Ureter (tissue), 1 donor: ENCODE results near the gene CNTNAP5. TPM values are rescaled to one million over a fixed set of nuclear protein-coding genes. Genes with fewer than 3 reads are reported as not detected.

Experiments used
- DNase-seq: peaks from one replicate; pipeline ENCODE4 v3.0.0-alpha.2; 2020; ENCODE audit warnings: low spot score
- total RNA-seq: library from RNA; stranded (reverse); gene quantifications from one replicate; pipeline ENCODE4 v1.2.4, GENCODE V29; 2023
- donor health status: DM: yes; HTN: yes; CAD: no.

Gene CNTNAP5
- total RNA-seq, 1 donor from 2014 or later, result 1.5 TPM

DNA sequence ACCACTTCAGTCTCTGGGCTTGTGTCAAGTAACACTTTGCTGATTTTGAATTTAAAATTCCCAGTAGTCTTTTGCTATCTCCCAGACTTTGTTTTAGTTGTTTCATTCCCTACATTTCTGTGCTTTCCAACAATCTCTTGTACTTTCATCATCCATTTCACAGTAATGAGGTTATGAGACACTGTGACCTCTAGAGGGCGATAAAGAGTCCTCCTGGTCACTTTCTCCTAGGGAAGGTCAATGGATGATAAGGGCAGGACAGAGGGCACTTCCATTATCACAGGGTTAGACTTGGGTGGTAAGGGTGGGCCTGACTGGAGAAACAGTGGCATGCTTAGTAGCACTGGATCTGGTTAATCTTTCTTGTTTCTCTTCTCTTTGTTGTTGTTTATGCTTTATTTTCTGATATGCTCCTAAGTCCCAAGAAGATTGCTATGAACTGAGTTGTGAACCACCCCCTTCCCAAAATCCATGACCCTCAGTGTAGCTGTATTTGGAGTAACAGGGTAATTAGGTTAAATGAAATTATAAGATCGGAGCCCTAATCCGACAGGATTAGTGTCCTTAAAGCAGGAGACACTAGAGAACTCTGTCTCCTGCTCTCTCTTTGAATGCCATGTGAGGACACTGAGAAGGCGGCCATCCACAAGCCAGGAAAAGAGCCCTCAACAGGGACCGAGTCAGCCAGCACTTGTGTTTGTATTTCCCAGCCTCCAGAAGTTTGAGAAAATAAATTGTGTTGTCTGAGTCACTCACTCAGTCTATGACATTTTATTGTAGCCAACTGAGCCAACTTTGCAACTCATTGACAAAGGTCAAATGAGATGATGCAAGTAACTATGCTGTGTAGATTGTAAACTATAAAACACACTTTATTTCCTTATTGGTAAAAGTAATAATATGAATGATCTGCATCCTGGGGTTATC is 779.2 kb downstream of the CNTNAP5 start:
- no peak for DNase-seq

DNA sequence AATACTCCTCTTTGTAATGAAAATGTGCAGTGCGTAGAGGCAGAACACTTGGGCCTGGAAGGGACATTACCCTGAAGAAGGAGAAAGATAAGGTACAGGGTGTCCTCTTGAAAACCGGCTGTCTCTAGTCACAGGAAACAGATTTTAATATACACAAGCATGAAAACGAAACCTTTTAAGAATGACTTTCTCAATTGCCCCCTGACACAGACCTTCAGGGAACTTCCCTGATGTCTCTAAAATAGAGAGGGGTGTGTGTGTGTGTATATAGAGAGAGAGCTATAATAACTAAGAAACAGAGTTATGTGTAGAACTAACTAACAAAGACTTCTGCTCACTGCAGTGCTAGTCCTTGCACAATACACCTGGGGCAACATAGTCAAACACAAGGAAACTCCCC is 780.0 kb downstream of the CNTNAP5 start:
- no peak for DNase-seq

DNA sequence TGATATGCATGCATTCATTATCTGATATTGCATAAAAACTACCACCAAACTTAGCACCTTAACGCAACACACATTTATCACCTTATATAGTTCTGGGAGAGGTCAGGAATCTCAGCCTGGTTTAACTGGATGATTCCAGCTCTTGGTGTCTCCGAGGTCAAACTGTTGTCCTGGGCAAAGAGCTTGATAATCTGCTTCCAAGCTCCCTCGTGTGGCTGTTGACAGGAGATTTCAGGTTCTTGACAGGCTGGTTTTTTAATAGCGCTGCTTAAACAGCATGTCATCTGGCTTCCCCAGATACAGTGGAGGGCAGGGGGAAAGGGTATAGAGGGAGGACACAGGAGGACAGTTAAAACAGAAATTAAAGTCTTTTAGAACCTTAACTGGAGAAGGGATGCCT is 785.0 kb downstream of the CNTNAP5 start:
- DNase-seq, result no peak

DNA sequence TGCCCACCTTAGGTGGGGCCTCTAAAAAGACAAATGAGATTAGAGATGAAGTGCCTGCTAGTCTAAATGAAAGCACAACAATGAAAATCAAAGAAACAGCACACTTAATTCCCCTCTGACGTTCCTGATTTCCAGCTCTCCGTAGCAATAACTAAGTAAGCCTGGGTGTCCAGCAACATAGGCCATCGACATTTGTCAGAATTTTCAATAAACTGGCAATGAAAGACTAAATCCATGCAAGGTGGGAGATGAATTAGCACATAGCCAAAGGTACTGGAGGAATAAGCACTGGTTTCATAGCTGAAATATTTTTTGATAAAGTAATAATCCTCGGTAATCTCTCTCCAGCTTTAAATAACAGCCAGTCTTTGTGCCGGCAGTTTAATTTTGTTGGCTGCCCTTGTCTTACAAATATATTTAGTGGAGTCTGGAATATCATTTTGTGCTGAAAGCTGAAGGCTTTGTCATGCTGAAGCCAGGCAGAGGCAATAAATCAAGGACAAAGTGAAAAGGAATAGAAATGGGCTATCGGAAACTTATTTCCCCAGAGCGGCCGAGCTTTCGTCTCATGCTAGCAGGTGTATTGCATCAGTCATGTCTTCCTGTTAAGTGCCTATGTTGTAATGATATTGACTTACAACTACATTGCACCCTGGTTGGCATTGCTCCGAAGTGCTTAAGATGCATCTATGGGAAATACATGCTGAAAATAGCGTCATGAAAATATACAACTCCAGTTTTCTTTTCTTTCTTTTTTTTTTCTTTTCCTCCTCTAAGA is 790.1 kb downstream of the CNTNAP5 start:
- no peak for DNase-seq

DNA sequence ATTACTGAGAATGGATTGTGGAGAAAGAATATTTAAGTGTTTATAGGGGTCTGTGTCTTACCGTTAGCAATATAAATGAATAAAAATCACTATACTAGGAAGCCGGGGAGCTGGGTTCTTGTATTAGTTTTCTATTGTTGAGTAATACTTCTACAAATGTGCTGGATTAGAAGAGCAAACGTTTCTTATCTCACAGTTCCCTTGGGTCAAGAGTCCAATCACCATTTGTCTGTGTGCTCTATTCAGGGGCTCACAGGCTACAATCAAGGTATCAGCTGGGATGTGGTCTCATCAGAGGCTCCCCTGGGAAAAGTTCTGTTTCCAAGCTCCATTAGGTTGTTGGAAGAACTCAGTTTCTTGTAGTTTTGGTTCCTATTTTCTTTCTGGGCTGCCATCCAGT is 790.9 kb downstream of the CNTNAP5 start:
- no peak for DNase-seq

DNA sequence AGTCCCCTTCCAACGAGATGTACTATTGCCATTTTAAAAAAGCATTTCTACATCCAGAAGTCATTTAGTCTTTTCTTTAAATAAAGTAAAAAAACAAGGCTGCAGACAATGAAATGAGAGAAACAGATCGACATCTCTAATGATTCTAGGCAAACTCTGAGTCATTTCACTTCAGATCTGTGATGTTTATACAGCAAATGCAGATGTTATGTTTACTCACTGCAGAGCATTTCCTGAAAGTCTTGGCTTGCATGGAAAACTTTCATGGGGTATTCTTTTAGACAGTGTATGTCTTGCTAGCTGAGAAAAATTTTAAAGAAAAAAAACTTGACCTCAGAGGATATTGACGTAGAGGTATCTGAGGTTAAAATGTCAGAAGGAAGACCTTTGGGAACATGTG is 797.4 kb downstream of the CNTNAP5 start:
- no peak for DNase-seq

DNA sequence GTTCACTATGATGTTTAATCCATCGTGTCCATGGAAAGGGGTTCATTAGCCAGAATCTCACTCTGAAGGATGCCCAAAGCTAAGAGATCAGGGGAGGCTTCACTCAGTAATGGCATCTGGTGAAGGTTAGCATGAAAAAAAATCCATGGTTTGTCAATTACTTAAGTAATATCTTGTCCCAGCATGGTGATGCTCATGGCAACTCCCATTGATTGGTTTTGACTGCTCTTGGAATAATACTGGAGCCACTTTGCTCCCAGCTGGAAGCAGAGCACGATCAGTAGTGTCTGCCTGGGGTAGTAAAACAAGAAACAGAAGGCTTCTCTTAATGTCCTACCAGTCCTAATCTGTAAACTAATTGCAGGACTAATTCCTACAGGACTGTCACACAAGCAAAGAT is 799.4 kb downstream of the CNTNAP5 start:
- DNase-seq, result no peak

DNA sequence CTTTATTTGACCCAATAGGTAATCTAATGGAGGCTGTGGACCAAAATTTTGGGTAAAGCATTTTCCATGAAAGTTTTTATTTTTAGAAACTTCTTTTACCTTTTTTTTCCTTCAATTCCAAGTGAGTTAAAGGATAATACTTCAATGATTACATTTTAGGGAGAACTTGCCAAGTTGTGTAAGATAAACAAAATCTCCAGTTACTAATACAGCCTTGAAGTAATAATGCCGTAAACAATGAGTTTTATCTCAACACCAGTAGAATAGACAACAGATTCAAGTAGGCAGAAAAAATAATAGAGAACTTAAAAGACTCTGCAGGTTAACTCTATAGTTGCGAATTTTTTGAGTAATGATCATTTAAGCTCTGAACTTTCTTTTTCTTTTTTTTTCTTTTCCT is 807.4 kb downstream of the CNTNAP5 start:
- no peak for DNase-seq

DNA sequence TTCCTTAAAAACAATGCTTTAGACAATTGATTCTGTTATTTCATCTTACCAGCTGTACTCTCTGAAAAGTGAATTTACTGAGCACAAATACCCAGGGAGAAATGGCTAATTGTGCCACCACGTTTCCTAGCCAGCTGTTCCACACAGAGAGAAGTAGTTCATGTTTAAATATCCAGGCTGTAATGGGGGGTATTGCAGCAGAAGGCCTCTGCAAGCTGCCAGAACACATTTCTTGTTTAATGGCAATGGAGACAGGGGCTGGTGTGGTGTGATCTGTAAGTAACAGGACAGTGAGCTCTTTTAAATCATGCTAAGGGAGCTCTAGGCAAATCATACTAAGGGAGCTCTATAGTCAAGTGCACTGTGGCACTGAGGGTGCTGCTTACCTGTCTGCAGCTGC is 809.2 kb downstream of the CNTNAP5 start:
- DNase-seq, result no peak

DNA sequence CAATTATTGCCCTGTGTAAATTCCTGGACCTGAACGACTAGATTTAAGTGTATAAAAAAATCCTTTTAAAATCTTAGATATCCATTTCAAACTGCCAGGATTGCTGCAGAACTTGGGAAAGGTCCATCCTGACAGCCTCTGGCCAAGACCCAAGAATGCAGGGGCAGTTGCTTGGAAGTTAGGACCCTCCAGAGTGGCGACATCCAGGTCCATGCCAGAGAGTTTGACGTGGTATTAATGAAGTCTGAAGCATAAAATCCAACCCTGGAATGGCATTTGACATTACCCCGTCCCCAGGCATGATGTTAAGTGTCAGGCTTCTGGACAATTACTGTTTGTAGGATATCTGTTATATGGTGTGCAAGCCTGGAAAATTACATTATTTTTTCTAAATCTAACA is 810.2 kb downstream of the CNTNAP5 start:
- DNase-seq, result no peak

DNA sequence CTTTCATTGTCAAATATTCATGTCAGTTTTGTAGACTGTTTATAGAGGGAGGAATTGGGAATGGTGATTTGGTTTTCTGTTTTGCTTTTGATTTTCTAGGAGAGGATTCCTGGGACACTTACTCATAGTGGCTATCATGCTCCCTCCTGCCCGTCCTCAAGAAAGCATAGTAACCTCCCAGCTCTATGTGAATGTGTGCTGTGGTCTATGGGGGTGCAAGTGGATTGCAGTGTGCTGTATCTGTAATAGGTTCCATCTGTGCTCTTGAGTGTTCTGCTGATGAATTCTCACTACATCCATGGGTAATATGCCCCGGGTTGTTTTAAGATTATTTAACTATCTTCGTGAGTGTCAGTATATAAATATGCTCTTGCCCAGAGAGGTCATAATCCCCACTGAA is 811.3 kb downstream of the CNTNAP5 start:
- no peak for DNase-seq

DNA sequence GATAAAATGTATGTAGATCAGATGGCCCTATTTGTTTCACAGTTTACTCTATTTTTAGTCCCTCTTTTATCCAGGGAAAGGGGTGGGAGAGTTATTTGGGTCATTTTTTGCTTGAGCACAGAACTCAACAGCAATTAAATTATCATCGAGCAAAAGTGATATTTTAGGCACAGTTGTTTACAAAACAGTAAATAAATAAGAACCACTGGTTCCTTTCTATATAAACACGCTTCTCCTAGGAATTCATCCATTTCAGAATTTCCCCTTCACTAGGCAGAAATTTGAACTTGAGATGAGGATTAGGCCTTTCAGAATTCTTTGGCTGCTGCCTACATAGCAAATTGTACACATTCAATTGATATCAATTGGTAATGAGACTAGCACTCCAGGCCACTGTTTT is 812.4 kb downstream of the CNTNAP5 start:
- no peak for DNase-seq

DNA sequence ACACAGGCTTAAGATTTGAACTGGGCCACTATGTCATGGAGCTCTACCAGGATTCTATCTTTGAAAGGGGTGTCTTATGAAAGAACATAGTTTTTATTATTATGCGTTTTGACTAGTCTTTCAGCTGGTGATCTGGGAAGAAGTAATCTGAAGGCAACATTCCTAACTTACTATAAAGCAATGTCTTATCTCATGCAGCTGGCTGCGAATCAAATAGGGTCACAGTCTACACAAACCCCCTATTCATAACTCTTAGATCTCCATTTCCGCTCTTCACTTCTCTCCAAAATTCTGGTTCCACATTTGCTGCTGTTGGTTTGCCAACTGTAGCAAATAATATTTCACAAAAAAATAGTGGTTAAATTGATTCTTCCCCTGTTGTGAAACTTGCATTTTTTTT is 813.3 kb downstream of the CNTNAP5 start:
- no peak for DNase-seq

DNA sequence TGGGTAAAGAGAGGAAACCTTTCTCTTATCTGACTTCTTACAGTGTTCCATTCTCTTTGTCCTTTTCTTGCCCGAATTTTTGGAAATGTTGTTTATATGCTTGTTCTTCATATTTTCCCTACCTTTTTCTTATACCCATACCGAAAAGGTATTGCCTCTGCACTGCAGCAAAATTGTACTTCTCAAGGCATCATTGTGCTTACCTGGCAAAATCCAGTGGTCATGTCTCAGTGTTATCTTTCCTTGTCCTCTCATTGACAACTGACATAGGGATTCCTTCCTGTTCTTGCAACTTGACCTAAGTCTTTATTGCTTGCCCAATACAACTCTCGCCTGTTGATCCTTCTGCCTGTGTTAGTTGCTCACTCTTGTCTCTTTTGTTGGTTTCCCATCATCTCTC is 842.2 kb downstream of the CNTNAP5 start:
- no peak for DNase-seq

DNA sequence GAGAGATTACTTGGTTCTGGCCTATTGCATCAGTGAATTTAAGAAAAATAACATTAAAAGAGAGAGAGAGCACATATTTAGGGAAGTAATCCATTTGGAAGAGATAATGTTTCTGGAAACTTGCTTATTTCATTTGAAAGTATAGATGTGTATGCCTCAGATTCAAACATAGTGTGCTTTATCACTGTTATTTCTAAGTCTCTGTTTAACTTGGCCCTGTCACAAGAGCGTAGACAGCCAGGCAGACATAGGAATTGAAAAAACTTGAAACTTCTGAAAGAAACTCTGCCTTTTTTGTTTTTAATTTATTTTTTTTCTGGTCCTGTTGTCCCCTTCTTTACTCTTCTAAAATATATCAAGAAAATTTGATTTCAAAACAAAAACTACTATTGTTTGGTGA is 849.1 kb downstream of the CNTNAP5 start:
- DNase-seq, result no peak

DNA sequence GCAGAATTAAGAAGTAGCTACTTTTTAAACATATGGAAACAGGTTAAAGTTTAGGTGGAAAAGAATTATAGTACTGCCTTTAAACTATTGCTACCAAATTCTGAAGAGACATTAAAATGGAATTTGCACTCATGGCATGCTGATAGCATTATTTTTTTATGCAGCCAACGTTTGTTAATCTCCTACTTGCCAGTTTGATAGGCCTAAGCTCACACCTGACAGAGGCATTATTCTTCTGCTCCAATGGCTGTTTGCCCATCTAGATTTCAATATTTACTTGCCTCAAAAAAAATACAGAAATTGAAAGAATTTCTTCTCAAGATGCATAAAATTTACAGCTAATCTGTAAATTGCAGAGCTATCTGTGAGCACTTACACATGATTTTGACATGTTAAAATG is 849.6 kb downstream of the CNTNAP5 start:
- DNase-seq, result no peak

DNA sequence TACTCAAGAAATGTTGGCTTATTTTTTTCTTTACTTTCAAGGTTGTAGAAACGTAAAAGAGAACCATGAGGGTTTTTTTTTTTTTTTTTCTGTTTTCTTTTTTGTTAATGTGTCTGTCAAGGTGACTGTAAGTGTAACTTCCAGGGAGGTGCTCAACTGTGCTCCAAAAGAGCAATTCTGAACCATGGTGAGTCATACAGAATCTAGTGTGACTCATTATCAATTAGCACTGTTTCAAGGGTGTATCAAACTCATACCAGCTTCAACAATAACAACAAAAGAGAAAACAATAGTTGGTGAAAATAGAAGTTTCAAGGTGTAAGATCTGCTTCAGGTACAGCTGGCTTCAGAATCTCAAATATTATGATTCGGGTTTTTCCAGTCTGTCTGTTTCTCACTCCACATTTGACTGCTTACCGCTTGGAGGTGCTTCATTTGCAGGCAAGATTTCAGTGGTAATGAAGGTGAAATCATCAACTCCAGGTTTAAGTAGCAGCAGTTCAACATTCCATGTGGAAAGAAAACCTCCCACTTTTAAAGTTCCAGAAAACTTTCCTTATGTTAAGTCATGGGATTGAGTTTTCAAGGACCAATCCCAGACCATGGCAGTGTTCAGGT is 850.6 kb downstream of the CNTNAP5 start:
- DNase-seq, result no peak

DNA sequence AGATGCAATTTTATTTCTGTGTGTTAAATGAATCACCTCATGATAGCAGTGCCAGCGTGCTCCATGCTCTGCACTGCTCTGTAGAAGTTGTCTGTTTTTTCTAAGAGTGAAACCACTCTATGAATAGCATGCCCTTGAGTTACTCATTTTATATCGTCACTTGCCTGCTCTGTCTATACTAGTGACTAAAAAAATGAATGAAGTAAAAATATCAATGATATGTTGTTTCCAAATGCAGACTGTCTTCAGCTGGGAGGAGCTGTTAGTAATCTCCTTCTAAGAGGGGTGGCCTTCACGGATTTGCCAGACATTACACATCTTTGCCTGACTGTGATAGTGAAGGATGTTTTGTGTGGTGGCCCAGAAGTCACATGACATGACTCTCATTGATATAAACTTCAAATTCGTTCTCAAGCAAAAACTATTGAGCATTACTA is 852.1 kb downstream of the CNTNAP5 start:
- no peak for DNase-seq

DNA sequence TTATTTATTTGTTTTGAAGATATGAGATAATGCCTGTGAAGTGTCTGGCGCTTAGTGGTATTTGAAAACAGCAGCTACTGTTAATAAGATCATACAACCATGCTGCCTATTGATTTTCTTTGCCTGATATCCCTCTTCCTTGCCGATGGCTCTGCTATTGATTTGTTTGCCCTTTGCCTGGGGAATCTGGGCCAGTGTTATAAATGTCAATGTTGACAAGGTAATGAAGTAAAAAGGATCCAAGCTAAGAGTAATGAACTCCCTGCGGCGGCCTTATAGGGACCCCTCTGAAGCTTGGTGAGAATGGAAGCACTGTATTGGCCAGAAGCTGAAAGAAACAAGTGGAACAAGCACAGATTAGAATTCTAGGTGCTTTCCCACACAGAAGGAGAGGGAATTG is 854.6 kb downstream of the CNTNAP5 start:
- no peak for DNase-seq

DNA sequence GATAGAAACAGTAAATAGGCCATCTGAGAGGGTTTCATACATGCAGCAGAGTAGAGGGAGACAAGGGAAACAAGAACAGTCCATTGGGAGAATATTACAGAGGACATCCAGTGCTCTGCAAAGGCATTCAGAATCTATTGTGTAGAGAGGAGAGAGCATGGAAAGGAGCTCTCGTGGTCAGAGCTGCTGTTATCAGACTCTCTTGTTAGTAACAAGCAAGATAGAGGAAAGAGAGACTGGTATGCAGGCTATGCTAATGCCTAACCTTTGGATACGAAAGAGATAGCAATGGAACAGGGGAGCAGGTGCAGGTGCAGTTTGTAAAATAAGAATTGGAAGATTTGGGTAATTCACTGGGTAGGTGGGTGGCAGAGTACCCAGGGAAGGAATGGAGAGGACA is 855.9 kb downstream of the CNTNAP5 start:
- no peak for DNase-seq

DNA sequence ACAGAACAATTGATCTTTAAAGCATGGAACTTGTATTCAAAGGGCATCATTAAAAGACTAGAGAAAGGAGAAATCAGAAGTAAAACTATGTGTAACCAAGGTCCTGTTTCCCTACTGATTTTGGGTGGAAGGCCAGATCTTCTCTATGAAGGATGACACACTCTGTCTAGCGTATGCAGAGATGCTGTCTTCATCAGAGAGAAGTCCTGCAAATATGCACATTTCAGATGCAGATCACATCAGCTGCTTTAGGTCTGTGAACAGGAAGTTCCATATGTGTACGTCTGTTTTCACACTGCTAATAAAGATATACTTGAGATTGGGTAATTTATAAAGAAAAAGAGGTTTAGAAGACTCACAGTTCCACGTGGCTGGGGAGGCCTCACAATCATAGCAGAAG is 857.3 kb downstream of the CNTNAP5 start:
- no peak for DNase-seq

DNA sequence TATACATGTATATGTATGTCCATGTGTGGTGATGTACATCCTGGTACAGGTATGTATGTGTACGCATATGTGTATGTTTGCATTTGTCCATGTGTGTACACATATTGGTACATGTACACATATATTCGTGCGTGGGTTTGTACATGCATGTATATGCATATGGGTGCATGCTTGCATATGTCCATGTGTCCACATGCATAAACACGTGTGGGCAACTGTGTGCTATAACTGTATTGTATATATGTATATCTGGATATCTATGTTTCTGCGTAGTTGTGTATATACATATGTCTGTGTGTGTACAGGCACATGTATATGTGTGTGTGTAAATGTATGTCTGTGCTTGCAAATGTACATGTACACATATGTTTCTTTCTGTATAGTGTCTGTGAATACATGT is 858.5 kb downstream of the CNTNAP5 start:
- no peak for DNase-seq

DNA sequence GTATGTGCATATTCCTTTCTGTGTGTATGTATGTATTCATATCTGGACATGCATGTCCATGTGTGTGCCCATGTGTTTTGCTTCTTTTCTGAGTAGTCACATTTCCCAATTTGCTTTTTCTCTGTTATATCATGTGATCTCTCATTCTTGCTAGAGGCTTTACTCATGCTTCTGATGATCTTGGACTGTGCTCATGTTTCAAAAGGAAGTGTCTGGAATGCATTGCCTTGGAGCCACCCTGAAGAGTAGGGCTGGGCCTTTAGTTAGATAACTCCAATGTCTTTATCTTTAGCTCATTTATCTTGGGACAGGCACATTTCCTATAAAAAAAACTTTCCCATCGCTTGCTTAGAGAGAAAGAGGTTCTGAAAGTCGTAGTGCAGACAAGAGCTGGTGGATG is 859.2 kb downstream of the CNTNAP5 start:
- no peak for DNase-seq
